GM19025 (cell line): Measurements from ENCODE around the gene NUDT16.
"Not testable (repeated sequence)": the region's sequence is repeated elsewhere in the genome, so short reads cannot be mapped to it uniquely, and the experiment has no call there.

Source experiments
- ATAC-seq: cut with Tn5 transposase; IDR thresholded peaks from one replicate; pipeline ENCODE4 v1.9.1; 2021; ENCODE audit warnings: mild to moderate bottlenecking, low read depth, moderate library complexity; ENCODE audit not compliant: unreplicated experiment

The NUDT16 gene

DNA sequence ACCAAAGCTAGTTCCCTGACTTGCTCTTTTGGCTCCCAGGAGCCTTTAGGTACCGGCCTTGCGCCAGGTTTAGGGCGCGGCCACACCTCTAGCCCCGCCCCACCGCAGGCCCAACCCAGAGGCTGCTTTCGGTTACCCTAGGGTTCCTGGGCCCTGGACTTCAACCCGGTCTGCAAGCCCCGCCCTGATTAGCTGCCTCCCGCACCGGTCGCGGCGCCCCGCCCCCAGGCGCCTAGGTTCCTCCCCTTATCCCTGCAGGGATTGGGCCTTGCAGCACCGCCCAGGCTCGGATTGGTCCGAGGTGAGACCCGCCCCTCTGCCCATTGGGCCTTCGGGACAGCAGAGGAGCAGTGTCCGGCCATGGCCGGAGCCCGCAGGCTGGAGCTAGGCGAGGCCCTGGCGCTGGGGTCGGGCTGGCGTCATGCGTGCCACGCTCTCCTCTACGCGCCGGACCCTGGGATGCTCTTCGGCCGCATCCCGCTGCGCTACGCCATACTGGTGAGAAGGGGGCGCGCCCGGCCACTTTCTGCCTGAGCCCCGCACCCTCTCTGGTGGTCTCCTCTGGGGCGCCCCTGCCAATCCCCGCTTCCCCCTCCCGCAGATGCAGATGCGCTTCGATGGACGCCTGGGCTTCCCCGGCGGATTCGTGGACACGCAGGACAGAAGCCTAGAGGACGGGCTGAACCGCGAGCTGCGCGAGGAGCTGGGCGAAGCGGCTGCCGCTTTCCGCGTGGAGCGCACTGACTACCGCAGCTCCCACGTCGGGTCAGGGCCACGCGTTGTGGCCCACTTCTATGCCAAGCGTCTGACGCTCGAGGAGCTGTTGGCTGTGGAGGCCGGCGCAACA is at the start of gene NUDT16:
Gene NUDT16 (plus strand): TSS at position 330 of the 847 bp plus-strand sequence. CDS start 31 bp downstream, at position 361.
- peak; percentile 99 for ATAC-seq

DNA sequence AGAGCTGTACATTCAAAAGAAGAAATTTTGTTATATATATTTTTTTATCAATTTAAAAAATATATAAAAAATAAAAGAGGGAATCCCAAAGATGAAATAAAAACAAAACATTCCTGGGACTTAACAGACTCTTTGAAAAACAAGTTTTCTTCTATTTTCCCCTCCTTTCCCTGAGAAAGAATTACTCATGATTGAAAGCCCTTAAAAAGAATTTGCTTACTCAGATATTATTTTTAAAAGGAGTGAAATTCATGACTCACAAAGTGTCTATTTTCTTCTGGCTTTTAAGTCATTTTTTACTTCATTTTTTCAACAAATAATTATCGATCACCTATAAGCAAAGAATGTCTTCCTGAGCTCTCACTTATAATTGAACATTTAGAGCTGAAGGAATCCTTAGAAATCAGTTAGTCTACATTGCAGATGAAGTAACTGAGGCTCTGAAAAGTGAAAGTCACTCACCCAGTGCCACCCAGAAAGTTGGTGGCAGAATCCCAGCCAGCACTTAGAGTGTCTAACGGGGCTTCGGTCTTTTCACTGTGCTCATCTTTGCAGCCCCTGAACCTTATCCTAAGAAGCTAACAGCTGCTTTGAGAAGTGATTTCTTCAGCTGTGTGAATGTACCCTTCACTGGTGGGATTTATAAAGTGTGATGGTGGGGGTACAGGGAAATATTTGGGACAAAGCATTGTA is 42.5 kb upstream of the NUDT16 start:
- no peak for ATAC-seq

DNA sequence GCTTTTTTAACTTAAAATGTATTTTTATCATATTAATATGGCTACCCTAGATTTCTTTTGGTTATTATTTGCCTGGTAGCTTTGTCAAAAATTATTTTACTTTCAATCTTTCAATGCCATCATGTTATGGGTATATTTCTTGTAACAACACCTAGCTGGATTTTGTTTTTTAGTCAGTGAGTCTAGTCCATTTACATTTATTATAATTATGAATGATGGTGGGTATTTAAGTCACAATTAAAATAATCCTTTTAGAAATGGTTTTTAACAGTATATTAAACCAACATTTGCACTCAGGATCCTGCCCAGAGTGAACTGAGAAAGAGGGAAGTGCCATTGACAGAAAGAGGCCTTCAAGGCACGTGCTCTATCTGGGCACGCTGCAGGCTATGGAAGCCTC is 39.8 kb upstream of the NUDT16 start:
- no peak for ATAC-seq

DNA sequence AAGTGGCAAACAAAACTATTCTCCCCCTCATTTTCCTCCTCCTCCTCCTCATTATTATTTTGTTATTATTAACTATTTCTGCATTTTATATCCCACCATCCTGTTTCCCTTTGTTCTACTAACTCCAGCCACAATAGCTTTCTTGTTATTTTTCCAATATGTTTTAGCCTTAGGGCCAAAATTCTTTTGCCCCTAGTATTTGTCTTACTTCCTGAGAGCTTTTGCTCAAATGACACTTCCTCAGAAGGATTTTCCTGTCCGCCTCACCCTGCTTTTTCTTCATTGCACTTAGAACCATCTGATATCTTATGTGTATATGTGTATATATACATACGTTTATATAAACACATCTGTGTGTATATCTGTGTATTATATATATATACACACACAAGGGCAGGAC is 32.7 kb upstream of the NUDT16 start:
- no peak for ATAC-seq

DNA sequence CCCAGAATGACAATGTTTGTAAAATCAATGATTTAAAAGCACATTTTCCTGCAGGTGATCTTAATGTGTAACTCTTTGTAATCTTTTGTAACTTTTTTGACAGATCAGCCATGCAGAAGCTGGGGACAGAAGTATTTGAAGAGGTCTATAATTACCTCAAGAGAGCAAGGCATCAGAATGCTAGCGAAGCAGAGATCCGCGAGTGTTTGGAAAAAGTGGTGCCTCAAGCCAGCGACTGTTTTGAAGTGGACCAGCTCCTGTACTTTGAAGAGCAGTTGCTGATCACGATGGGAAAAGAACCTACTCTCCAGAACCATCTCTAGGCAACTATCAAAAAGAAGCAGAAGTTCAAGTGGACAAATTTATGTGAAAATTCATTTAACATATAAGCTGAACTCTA is 32.1 kb upstream of the NUDT16 start:
- ATAC-seq = no peak

DNA sequence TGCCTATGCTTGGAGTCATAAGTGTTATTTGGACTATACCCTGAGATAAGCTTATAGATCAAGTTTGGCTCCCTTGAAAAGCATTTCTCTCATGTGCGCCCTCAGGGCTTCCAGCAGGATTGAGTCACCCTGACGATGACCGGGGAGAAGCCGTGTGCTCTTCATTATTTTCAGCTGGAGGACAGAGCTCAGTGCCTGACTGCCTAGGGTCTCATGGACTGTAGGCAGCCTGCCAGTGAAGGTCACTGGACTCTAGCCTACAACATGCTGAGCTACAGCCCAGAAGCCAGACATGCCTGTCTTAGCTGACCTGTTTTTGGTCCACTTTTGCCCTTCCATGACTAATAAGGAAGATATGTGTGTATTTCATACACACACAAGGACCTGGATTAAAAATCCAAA is 31.6 kb upstream of the NUDT16 start:
- ATAC-seq = no peak

DNA sequence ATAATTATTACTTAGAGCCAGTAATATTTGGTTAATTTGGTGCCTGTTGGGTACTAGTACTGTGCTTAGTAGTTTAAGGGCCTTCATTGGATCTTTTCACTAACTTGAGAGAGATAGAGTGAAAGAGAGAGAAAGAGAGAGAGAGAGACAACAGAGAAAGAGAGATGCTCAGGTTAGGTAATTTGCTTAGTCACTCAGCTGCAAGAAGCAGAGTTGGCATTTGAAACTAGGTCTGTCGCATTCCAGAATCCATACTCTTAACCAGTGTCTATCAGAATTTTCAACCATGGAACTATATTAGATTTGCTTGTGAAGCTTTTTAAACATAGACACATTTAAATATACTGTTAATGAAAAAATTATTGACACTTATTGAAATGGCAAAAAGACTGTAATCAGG is 31.1 kb upstream of the NUDT16 start:
- ATAC-seq = no peak

DNA sequence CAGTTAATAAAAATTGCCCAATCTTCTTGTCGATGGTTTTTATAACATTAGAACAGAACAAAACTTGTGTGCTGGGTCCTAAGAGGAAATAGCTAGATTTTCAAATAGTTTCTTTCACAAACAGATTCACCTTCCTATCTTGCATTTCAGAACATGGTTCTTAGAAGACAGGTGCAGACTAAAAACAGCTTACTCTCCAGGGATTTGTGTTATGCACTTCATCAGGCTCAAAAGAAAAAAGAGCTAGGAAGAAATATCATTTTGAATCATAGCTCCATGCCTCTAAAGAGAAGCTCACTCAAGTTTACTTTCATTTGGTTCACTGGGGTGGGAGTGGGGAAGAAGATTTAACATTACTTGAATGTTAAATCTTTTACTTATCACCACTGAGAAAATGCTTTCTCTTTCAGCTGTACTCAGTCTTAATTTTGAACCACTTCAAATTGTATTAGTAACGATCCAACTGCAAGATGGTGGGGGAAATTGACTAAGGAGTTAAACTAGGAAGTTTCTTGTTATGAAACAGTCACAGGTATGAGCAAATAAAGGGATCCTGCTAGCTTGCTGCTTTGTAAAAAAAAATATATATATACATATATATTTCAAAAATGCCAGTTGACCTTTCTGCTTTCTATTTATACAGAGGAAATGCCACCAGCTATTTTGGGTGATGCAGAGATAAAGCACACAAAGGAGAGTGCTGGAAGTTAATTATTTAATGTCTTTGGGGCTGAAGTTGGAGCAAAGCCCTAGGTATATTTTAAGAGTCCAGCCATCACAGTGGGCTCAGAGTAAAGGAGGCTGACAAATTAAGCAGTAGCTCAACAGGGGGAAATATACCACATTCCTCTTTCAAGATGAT is 28.3 kb upstream of the NUDT16 start:
- no peak for ATAC-seq

DNA sequence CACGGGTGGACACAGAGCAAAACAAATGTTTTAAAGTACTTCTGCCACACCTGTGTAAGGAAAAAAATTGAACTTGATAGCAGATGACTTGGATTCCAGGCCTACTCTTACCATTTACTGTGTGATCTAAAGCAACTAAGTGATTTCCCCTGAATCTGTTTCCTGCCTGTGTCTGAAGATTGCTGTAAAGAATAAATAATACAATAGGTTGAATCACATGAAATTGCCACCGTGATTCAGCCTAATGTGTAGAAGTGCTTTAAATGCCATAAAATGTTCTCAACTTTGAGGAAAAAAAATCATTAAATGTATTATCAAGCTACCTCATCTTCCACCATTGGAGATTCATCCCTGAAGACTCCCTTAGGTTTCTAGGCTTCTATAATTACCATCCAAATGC is 27.6 kb upstream of the NUDT16 start:
- ATAC-seq = no peak

DNA sequence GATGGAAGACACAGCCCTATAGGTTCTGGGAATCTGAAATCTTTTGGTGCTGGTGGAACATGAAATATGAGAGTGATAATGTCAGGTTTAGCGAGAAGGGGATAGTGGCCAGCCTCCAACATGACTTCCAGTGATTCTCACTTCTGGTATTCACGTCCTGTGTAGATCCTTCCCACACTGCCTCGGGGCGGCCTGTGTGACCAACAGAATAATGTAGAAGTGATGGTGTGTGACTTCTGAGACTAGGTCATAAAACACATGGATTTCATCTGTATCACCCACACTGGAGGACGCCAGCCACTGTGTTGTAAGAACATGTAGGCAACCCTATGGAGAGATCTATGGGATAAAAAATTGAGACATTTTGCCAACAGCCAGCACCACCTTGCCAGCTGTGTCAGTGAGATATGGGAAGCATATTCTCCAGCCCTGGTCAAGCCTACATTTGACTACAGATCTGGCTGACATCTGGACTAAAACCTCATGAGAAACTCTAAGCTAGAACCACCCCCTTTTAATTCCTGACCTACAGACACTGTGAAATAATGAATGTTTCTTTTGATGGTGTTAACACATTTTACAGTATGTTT is 25.5 kb upstream of the NUDT16 start:
- no peak for ATAC-seq

DNA sequence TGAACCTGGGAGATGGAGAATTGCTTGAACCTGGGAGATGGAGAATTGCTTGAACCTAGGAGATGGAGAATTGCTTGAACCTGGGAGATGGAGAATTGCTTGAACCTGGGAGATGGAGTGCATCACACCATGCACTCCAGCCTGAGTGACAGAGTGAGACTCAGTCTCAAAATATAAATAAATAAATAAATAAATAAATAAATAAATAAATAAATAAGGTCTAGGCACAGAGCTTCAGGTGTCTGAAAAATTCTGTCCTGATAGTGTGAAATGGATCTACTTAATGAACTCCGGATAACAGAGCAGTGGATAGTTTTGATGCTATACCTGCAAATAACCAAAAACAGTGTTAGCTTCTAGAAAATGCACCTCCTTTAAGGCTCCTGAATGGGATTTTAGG is 24.3 kb upstream of the NUDT16 start:
- no peak for ATAC-seq

DNA sequence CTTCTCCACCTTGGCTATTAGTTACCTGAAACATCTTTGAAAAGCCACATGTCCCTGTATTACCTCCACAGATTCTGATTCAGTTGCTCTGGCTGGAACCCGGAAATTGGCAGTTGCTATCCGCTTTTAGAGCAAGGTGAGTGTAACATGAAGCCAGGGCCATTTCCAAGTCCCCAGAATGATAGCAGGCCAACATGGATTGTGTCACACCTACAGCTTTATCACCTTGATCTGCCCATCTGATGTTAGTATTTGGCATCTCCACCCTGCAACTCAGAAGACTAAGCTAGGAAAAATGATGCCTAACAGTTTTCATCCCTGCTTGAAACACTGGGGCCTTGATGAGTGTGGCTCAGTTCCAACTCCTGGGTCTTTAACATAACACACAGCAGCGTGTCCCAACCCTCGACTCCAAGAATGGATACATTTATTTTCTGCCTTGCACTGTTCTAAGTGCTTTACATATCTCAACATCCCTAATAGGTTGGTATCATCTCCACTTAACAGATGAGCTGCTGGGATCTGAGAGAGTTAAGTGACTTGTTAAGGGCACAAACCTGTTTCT is 21.3 kb upstream of the NUDT16 start:
- ATAC-seq = no peak

DNA sequence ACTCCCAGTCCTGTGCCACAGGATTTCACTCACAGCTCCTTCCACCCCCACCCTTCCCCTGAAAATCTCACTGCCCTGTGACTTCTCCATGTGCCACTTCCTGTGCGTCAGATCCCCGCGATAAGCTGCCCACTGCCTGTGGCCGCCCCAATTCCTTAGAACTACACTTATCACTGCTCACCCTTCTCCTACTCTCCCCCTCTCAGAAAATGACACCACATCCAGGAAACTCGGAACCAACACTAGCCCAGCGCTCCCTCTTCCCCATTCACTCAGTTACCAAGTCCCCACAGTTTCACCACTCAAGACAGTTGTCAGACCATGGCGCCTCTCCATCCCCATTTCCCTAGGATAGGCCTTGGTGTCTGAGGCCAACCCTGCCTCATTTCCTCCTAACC is 20.5 kb upstream of the NUDT16 start:
- ATAC-seq = not testable (repeated sequence)

DNA sequence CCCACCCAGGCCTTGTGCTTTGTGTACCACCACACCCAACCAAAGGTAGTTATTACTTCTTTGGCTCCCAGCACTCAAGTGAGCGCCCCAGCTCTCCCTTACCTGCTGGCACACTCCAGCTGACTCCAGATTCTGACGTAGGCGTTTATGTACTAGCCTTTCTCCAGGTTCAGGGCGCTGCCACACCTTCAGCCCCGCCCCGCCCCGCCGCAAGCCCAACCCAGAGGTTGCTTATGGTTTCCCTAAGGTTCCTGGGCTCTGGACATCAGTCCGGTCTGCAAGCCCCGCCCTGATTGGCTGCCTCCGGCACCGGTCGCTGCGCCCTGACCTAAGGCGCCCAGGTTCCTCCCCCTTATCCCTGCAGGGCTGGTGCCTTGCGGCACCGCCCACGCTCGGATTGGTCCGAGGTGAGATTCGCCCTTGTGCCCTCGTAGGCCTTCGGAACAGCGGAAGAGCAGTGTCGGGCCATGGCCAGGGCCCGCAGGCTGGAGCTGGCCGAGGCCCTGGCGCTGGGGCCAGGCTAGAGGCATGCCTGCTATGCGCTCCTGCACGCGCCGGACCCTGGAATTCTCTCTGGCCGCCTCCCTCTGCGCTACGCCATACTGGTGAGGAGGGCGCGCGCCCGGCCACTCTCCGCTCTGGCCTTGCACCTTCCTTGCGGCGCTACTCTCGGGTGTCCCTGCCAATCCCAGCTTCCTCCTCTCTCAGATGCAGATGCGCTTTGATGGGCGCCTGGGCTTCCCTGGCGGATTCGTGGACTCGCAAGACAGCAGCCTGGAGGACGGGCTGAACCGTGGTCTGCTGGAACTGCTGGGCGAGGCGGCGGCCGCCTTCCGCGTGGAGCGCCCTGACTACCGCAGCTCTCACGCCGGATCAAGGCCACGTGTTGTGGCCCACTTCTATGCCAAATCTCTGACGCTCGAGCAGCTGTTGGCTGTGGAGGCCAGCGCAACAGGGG is 19.8 kb upstream of the NUDT16 start:
- peak; percentile 81 for ATAC-seq

DNA sequence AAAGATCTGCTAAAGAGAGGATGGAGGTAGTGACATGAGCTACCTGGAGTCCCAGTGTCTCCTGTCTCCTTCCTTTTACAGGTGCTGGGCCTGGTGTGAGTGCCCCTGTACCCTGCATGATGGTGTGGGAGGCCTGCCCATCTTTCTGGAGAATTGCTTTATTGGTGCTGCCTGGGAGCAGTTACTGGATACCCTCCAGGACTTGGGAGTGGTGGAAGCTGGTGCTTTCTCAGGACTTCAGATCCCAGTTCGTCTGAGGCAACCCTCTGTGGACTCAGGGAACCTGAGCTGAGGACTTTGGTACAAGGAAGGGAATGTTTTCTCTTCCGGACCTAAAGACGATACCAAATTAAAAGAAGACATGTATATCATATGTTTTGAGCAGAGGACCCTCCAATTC is 18.3 kb upstream of the NUDT16 start:
- ATAC-seq = no peak

DNA sequence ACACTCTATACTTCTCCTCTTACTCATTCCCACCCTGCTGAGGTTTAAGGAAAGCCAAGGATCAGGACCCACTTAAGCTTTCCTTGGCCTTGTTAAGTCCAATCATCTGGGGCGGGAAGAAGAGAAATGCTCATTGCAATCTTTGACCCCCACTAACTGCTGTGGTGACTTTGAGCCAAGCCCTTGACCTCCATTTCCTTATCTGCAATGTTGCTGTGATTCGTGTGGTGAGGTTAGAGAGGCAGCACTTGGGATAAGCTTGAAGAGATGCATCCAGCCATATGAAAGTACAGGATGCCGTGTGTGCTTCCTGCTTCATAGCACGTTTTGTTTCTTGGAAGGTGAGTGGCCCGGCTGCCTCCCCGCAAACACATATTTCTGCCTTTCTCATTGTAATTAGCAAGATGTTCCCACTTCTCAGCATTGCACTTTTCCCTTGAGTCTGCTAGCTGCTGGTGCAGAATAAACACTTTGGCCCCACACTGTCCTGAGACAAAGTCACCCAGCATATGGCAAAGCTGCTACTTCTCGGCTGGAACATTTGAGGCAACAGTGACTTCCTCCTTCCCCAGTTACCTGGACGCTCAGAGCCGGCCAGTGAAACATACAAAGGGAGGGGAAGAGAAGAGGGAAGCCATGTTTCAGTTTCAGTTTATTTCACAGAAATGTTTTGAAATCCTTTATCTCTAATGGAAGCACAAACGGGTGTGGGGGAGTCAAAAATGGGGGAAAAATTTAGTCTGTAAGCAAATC is 10.5 kb upstream of the NUDT16 start:
- no peak for ATAC-seq

DNA sequence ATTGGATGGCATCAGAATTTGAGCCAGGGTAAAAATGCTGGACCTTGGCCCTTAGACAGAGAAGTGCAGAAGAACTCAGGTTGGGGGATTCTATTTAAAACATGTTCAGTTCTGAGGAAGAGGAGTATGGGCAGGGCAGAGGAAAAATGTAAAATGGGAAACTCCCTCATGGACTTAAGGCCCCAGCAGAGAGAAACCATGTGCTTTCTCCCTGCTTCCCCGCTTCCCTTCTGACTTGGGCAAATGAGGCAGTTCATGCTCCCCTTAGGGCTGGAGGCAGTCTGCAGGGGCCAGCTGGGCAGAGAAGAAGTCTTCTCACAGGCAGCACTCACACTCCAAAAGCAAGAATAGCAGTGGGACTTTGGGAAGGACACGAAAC is 9.9 kb upstream of the NUDT16 start:
- ATAC-seq = no peak

DNA sequence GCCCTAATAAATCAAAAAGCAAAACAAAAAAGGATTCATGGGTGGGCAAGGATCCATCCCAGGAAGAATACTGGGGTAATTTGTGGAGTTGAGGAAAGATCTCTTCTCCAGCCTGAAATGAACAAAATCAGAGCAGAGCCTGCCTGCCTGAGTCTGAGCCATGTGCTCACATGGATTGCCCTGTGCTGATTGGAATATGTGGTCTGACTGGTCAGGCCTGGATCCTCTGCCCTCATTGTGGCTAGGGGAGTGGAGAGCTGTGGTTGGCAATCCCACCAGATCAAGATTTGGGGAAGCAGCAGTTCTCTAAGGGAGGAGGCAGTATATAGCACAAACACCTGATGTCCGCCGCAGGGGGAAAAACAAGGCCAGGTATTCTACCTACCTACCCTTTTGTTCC is 6.8 kb upstream of the NUDT16 start:
- no peak for ATAC-seq
